Kidney (tissue), 14 donors: ENCODE measurements around the gene CCDC70. TPM values are rescaled to one million over a fixed set of nuclear protein-coding genes. Genes with fewer than 3 reads are reported as not detected.

Experiments
- DNase-seq, 5 donors: peaks; one replicate each; pipeline ENCODE4 v3.0.0-alpha.2; 2013 to 2020
- FAIRE-seq: peaks from 2 replicates; lab custom pipeline; 2012; peaks lifted over from hg19 to GRCh38; lab: Jason Lieb, UNC
- H3K27ac ChIP-seq, 2 donors: one replicate each; pipeline ENCODE4 v1.7.0; 2013; ENCODE audit warnings: low read depth in 2 of 2, low read length in 2 of 2, inconsistent platforms in 1 of 2
- H3K27me3 ChIP-seq: one replicate; pipeline ENCODE4 v1.7.1; 2013; ENCODE audit warnings: low read length, inconsistent platforms; ENCODE audit not compliant: control insufficient read depth, insufficient read depth
- H3K36me3 ChIP-seq, 3 donors: one replicate each; pipeline versions ENCODE4 v1.7.0 to v1.7.1; 2013; ENCODE audit warnings: low read length in 3 of 3, control low read depth in 1 of 3, inconsistent platforms in 1 of 3; ENCODE audit not compliant: insufficient read depth in 3 of 3, control insufficient read depth in 2 of 3
- H3K4me1 ChIP-seq, 3 donors: one replicate each; pipeline versions ENCODE4 v1.7.0 to v1.7.1; 2013; ENCODE audit warnings: low read length in 3 of 3, inconsistent platforms in 1 of 3, low read depth in 1 of 3; ENCODE audit not compliant: control insufficient read depth in 2 of 3, insufficient read depth in 2 of 3
- H3K4me3 ChIP-seq, 3 donors: one replicate each; pipeline versions ENCODE4 v1.7.0 to v1.8.1; 2013; ENCODE audit warnings: low read length in 3 of 3, control low read depth in 1 of 3, inconsistent platforms in 1 of 3
- H3K9ac ChIP-seq, 3 donors: one replicate each; pipeline versions ENCODE4 v1.7.0 to v1.7.1; 2013; ENCODE audit warnings: low read length in 3 of 3, control low read depth in 1 of 3, inconsistent platforms in 1 of 3
- H3K9me3 ChIP-seq, 3 donors: one replicate each; pipeline versions ENCODE4 v1.7.0 to v1.7.1; 2013; ENCODE audit warnings: low read length in 3 of 3, control low read depth in 1 of 3, inconsistent platforms in 1 of 3; ENCODE audit not compliant: control insufficient read depth in 2 of 3, insufficient read depth in 1 of 3
- intact Hi-C: fragments of 100-400 bp; cut with DNase I; formaldehyde crosslinking; loops from one replicate; pipeline ENCODE4 v1.11.1; 2022
- polyA plus RNA-seq: library from polyadenylated mRNA; stranded (reverse); fragments of 350-450 nt; fragmentation: Illumina TruSeq; extraction: RNeasy Lipid Tissue Mini Kit (QIAGEN cat#74804); gene quantifications from one replicate; pipeline ENCODE4 v1.2.3, GENCODE V29; 2014; ENCODE audit warnings: low read depth, low replicate concordance; ENCODE audit not compliant: insufficient read depth
- total RNA-seq: library from RNA; stranded (reverse); fragmentation: NEBNext Ultra II Directional; extraction: Animal tissue kit (Norgen Biotek cat#: 25700); gene quantifications from one replicate; pipeline ENCODE4 v1.2.1, GENCODE V29; 2021
- TF ChIP-seq, protein P1 (sequence below): IDR thresholded peaks from 3 replicates; pipeline ENCODE4 v1.5.1; 2012; ENCODE audit warnings: mild to moderate bottlenecking, moderate library complexity, borderline replicate concordance; ENCODE audit not compliant: insufficient read depth; ENCODE audit errors: extremely low read depth
- donor health status: control.
- donor health status: control.
- donor health status: control.
- donor health status: control.
- donor health status: control.
- donor health status: DM: yes; HTN: yes; CAD: no.
- donor health status: Normal renal cell carcinoma (clear cell type).

CCDC70 gene
- total and polyA plus RNA-seq, 2 donors from 2014 or later = not detected

DNA sequence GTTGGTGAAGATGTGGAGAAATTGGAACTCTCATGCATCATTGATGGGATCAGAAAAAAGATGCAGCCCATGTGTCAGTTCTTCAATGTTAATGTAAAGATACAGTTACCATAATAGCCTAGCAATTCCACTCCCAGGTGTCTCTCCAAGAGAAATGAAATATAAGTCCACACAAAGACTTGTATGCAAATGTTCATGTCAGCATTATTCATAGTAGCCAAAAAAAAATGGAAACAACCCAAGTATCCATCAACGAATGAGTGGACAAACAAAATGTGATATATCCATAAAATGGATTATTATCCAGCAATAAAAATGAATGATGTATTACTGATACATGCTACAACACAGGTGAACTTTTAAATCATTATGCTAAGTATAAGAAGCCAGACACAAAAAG, 38.7 kb downstream of the CCDC70 start:
- no peaks in the 10 kb centered on the region for H3K27me3 ChIP-seq
- no peaks in the 10 kb centered on the region for H3K4me1 ChIP-seq
- no peak overlapping the region for H3K4me3 ChIP-seq
- H3K9ac ChIP-seq = no peak overlapping the region
- H3K36me3 ChIP-seq = no peaks in the 10 kb centered on the region
- H3K27ac ChIP-seq = no peak overlapping the region
- DNase-seq = no peak
- FAIRE-seq = no peak
- intact Hi-C loops = no loop called here
- H3K9me3 ChIP-seq = no peaks in the 10 kb centered on the region
- TF ChIP-seq, protein P1, sequence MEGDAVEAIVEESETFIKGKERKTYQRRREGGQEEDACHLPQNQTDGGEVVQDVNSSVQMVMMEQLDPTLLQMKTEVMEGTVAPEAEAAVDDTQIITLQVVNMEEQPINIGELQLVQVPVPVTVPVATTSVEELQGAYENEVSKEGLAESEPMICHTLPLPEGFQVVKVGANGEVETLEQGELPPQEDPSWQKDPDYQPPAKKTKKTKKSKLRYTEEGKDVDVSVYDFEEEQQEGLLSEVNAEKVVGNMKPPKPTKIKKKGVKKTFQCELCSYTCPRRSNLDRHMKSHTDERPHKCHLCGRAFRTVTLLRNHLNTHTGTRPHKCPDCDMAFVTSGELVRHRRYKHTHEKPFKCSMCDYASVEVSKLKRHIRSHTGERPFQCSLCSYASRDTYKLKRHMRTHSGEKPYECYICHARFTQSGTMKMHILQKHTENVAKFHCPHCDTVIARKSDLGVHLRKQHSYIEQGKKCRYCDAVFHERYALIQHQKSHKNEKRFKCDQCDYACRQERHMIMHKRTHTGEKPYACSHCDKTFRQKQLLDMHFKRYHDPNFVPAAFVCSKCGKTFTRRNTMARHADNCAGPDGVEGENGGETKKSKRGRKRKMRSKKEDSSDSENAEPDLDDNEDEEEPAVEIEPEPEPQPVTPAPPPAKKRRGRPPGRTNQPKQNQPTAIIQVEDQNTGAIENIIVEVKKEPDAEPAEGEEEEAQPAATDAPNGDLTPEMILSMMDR = no peak

DNA sequence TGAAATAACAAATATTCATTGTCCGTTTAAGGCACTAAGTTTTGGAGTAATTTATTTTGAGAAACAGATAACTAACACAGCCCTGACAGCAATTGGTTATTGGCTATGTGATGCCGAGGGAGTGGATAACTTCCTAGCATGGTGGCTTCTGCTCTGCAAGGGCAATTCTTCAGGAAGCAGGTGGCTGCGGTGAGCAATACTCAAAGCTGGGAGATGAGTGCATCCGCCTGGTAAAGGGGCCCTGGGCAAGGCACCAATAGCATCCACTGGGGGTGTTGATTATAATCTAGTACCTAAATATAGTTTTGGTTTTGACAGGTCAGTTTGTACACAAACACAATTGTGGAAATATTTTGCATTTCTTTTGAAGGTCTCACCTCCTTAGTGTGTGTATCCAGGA, 41.0 kb downstream of the CCDC70 start:
- FAIRE-seq (no peak), DNase-seq (no peak)
- no peak overlapping the region for H3K9ac ChIP-seq
- peaks cover 0 to 4% (median 4%) of the 10 kb centered on the region in 3 donors for H3K4me1 ChIP-seq
- no peaks in the 10 kb centered on the region for H3K36me3 ChIP-seq
- H3K27me3 ChIP-seq = no peaks in the 10 kb centered on the region
- TF ChIP-seq, protein P1 = no peak
- H3K27ac ChIP-seq = no peak overlapping the region
- intact Hi-C loops = no loop called here
- no peaks in the 10 kb centered on the region for H3K9me3 ChIP-seq
- H3K4me3 ChIP-seq = no peak overlapping the region

DNA sequence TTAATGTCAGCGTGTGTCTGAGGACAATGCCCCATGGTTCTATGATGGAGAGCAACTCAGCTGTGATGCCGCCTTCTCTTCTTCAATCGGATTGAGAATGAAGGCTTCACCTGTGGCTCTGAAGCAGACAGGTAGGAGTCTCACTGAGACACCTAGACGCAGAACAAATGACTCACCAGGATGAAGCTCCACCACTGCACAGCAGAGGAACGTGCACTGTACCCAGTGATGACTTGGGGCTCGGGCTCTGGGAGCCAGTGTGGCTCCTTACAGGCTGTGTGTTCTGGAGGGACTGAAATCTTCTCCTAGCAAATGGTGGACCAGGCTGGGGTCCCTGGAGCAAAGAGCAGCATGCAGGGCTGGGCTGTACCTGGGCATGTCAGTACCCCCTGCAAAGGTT, 44.0 kb downstream of the CCDC70 start:
- H3K27me3 ChIP-seq = no peaks in the 10 kb centered on the region
- peaks cover 0 to 4% (median 4%) of the 10 kb centered on the region in 3 donors for H3K4me1 ChIP-seq
- no peaks in the 10 kb centered on the region for H3K9me3 ChIP-seq
- no peak overlapping the region for H3K9ac ChIP-seq
- TF ChIP-seq, protein P1 = no peak
- H3K27ac ChIP-seq = no peak overlapping the region
- H3K4me3 ChIP-seq = no peak overlapping the region
- FAIRE-seq (no peak), DNase-seq (peak in 1 of 5 donors; percentile 28)
- intact Hi-C loops = no loop called here
- no peaks in the 10 kb centered on the region for H3K36me3 ChIP-seq

DNA sequence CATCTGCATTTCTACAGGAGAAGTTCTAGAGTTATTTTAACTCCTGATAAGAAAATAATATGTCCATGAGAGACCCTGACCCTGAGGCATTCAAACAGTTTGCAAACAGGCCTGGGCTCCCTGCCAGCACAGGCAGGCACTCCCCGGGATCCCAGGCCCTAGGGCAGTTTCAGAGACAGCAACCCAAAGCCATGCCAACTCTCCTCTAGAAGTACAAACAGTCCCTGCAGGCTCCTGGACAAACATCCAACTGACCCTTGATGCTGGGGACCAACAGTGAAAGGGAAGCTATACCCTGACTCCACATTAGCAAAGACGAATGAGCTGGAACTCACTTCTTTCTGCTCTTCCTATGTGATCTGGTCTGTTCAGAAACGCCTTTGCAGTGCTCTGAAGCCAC, 44.8 kb downstream of the CCDC70 start:
- DNase-seq = peak in 1 of 5 donors; percentile 22
- intact Hi-C loops = no loop called here

More for the DNA sequence above, 44.8 kb downstream of the CCDC70 start:
- no peaks in the 10 kb centered on the region for H3K27me3 ChIP-seq
- H3K36me3 ChIP-seq = no peaks in the 10 kb centered on the region
- no peak for FAIRE-seq
- H3K9ac ChIP-seq = no peak overlapping the region
- TF ChIP-seq, protein P1 = no peak
- H3K4me3 ChIP-seq = no peak overlapping the region
- H3K27ac ChIP-seq = no peak overlapping the region
- no peaks in the 10 kb centered on the region for H3K9me3 ChIP-seq
- H3K4me1 ChIP-seq = peaks cover 0 to 4% (median 4%) of the 10 kb centered on the region in 3 donors
